ENCODE data around the gene NEO1. TPM values are rescaled to one million over a fixed set of nuclear protein-coding genes. Genes with fewer than 3 reads are reported as not detected.

Gene NEO1
- total RNA-seq, 2 donors from 2014 or later, result 14.4 to 15.9 TPM

GRCh38 chr15:73033611-73034010 is 18.7 kb upstream of the NEO1 start:
- no peaks in the 10 kb centered on the region for H3K4me1 ChIP-seq
- no peak overlapping the region for H3K4me3 ChIP-seq
- no peaks in the 10 kb centered on the region for H3K36me3 ChIP-seq
- no peaks in the 10 kb centered on the region for H3K27me3 ChIP-seq
- H3K9me3 ChIP-seq, result no peaks in the 10 kb centered on the region
- no peak for DNase-seq (ENCODE audit: low spot score)
- no peak for TF ChIP-seq CTCF (IDR thresholded peaks at IDR 0.05)
- H3K27ac ChIP-seq, result no peak overlapping the region

GRCh38 chr15:73034221-73034620 is 18.0 kb upstream of the NEO1 start:
- Histone ChIP-seq H3K27me3 (no peaks in the 10 kb centered on the region), H3K4me3 (no peak overlapping the region), H3K4me1 (no peaks in the 10 kb centered on the region), H3K27ac (no peak overlapping the region), H3K36me3 (no peaks in the 10 kb centered on the region), H3K9me3 (no peaks in the 10 kb centered on the region)
- DNase-seq (ENCODE audit: low spot score), result no peak
- no peak for TF ChIP-seq CTCF (IDR thresholded peaks at IDR 0.05)

GRCh38 chr15:73035221-73035620 is 17.0 kb upstream of the NEO1 start:
- Histone ChIP-seq H3K4me1 (no peaks in the 10 kb centered on the region), H3K27me3 (no peaks in the 10 kb centered on the region), H3K27ac (no peak overlapping the region), H3K4me3 (no peak overlapping the region), H3K36me3 (no peaks in the 10 kb centered on the region), H3K9me3 (no peaks in the 10 kb centered on the region)
- TF ChIP-seq CTCF (IDR thresholded peaks at IDR 0.05), result no peak
- no peak for DNase-seq (ENCODE audit: low spot score)

GRCh38 chr15:73038220-73038619 is 14.0 kb upstream of the NEO1 start:
- no peak for TF ChIP-seq CTCF (IDR thresholded peaks at IDR 0.05)
- Histone ChIP-seq H3K9me3 (no peaks in the 10 kb centered on the region), H3K4me1 (no peaks in the 10 kb centered on the region), H3K27me3 (no peaks in the 10 kb centered on the region), H3K36me3 (no peaks in the 10 kb centered on the region), H3K27ac (no peak overlapping the region), H3K4me3 (no peak overlapping the region)
- DNase-seq (ENCODE audit: low spot score), result no peak

- peaks cover 0 to 4% of the 10 kb centered on the region in 2 donors for H3K4me1 ChIP-seq
- no peak for DNase-seq (ENCODE audit: low spot score)
- no peak for TF ChIP-seq CTCF (IDR thresholded peaks at IDR 0.05)
- no peak overlapping the region for H3K4me3 ChIP-seq
- no peak overlapping the region for H3K27ac ChIP-seq
- H3K36me3 ChIP-seq, result no peaks in the 10 kb centered on the region
- no peaks in the 10 kb centered on the region for H3K9me3 ChIP-seq
- no peaks in the 10 kb centered on the region for H3K27me3 ChIP-seq
Observed at GRCh38 chr15:73046073-73046472, 6.2 kb upstream of the NEO1 start.

- Histone ChIP-seq H3K4me3 (no peak overlapping the region), H3K4me1 (peaks cover 0 to 8% of the 10 kb centered on the region in 2 donors), H3K36me3 (no peaks in the 10 kb centered on the region), H3K27me3 (no peaks in the 10 kb centered on the region), H3K9me3 (no peaks in the 10 kb centered on the region), H3K27ac (no peak overlapping the region)
- TF ChIP-seq CTCF (IDR thresholded peaks at IDR 0.05), result no peak
- DNase-seq (ENCODE audit: low spot score), result no peak
Observed at GRCh38 chr15:73047882-73048281, 4.4 kb upstream of the NEO1 start.

Measured in right atrium auricular region (tissue), 2 donors.